Activated CD4-positive, alpha-beta T cell treated with anti-CD3 and anti-CD28 coated beads for 36 hours (primary cell): ENCODE results near the gene ZBTB24. TPM values are rescaled to one million over a fixed set of nuclear protein-coding genes. Genes with fewer than 3 reads are reported as not detected.

ENCODE experiments used
- ATAC-seq: fragments of 200-7000 bp; cut with Tn5 transposase; one replicate; pipeline ENCODE4 v1.10.0; 2021; ENCODE audit warnings: mild to moderate bottlenecking, moderate library complexity
- CTCF ChIA-PET: fragments of 350-600 bp; sonication (Branson Sonifier 250); formaldehyde crosslinking; loops from one replicate; lab custom pipeline; 2021; ENCODE audit warnings: antibody characterized with exemption; lab: Charles Lee
- POLR2A ChIA-PET: fragments of 350-600 bp; sonication (Branson Sonifier 250); formaldehyde crosslinking; loops from one replicate; lab custom pipeline; 2021; ENCODE audit warnings: antibody characterized with exemption, inconsistent platforms; lab: Charles Lee
- DNase-seq: peaks from one replicate; pipeline ENCODE4 v3.0.0-alpha.2; 2020
- H3K27ac Mint-ChIP-seq: one replicate; pipeline ENCODE4 v1.8.0; 2021; ENCODE audit warnings: mixed read lengths
- H3K27me3 Mint-ChIP-seq: one replicate; pipeline ENCODE4 v1.8.0; 2021; ENCODE audit warnings: mixed read lengths
- H3K36me3 Mint-ChIP-seq: one replicate; pipeline ENCODE4 v1.8.0; 2021; ENCODE audit warnings: low read depth, mixed read lengths
- H3K4me1 Mint-ChIP-seq: one replicate; pipeline ENCODE4 v1.8.0; 2021; ENCODE audit warnings: mixed read lengths
- H3K4me3 Mint-ChIP-seq: one replicate; pipeline ENCODE4 v1.8.0; 2021; ENCODE audit warnings: mild to moderate bottlenecking, moderate library complexity, mixed read lengths
- H3K9me3 Mint-ChIP-seq: one replicate; pipeline ENCODE4 v1.8.0; 2021; ENCODE audit warnings: low read depth, mixed read lengths
- intact Hi-C, 2 experiments: fragments of 100-400 bp; cut with DNase I in 1 of 2; cut with micrococcal nuclease in 1 of 2; formaldehyde crosslinking; loops; one replicate each; pipeline versions ENCODE4 v1.14.2 to v1.15.1; 2022 to 2024; cut with DNase I, micrococcal nuclease
- total RNA-seq, 2 experiments: library from RNA; stranded (reverse); gene quantifications; one replicate each; pipeline ENCODE4 v1.2.3, GENCODE V29; 2021

The ZBTB24 gene
- total RNA-seq, 2 experiments from 2014 or later: 12.0 to 14.7 TPM

DNA sequence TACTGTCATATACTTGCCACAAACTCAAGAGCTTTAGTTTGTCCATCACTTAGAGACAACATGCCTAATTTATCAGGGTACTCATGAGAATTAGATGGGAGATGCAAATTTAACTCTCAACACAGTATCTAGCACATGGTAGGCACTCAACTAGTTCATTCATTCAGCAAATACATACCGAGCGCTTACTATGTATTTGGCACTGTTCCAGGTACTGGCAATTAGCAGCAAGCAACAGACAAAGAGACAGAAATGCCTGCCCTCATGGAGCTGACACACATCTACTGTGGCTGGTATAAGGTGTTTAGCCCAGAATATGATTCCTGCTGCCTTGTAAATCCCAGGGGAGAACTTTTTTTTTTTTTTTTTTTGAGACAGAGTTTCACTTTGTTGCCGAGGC lies 32.2 kb downstream of the ZBTB24 start:
- no peaks in the 10 kb centered on the region for H3K27me3 Mint-ChIP-seq
- ChIA-PET POLR2A (interaction anchor here (0.6 kb wide), 1 partner anchor 9 kb away, joined by 3 read pairs; no protein-coding TSS in a partner anchor), CTCF (interaction anchor here (1.4 kb wide), 1 partner anchor 9 kb away, joined by 3 read pairs; no protein-coding TSS in a partner anchor)
- ATAC-seq (no peak), DNase-seq (no peak)
- peaks cover 30% of the 10 kb centered on the region for H3K4me1 Mint-ChIP-seq
- H3K9me3 Mint-ChIP-seq: no peaks in the 10 kb centered on the region
- no peak overlapping the region for H3K4me3 Mint-ChIP-seq
- intact Hi-C loops: no loop called here
- peak overlapping the region; percentile 3 for H3K27ac Mint-ChIP-seq
- peaks cover 4% of the 10 kb centered on the region for H3K36me3 Mint-ChIP-seq

DNA sequence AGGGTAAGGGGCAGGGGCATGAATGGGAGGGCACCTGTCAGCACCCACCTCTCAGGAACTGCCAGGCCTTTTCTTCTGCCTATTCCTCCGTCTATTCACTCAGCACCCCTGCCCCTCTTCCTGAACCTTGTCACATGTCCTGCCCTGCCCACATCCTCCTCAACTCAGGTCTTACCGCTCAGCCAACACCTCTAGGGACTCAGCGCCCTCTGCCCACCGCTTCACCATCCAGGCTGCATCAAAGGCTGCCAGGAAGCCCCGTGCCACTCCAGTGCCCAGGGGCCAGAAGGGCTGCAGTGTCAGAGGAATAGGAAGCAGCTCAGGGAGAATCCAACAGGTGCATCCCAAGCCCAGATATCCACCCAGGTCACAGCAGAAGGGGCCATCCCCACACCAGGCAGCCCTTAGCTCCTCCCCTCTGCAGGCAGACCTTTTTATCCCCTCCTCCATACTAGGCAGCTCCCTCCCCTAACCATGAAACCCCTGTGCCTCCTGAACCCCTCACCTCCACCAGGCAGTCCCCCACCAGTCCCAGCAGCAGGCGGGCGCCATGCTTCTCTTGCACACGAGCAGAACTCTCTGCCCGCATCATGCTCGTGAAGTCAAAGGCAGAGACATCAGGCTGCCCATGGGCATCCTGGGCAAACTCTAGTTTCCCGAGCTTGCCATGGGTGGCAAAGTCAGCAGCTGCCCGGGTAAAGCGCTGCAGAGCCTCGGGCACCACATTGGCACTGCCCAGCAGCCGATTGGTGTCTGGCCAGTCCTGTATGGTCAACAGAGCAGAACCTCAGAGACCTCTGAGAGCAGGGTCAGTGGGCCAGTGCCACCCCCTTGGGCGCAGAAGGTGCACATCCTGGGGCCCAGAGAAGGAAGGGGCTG lies 33.0 kb downstream of the ZBTB24 start:
- Mint-ChIP-seq H3K4me3 (no peak overlapping the region), H3K36me3 (peaks cover 10% of the 10 kb centered on the region), H3K9me3 (no peaks in the 10 kb centered on the region), H3K4me1 (peaks cover 28% of the 10 kb centered on the region), H3K27ac (no peak overlapping the region), H3K27me3 (no peaks in the 10 kb centered on the region)
- ChIA-PET POLR2A (interaction anchor here (0.6 to 1.0 kb wide), 3 partner anchors 9 to 76 kb away, joined by 3 to 5 read pairs (median 3); no protein-coding TSS in a partner anchor), CTCF (interaction anchor here (1.4 kb wide), 1 partner anchor 8 kb away, joined by 3 read pairs; no protein-coding TSS in a partner anchor)
- intact Hi-C loops: no loop called here
- peak; percentile 60 for ATAC-seq
- peak; percentile 43 for DNase-seq

DNA sequence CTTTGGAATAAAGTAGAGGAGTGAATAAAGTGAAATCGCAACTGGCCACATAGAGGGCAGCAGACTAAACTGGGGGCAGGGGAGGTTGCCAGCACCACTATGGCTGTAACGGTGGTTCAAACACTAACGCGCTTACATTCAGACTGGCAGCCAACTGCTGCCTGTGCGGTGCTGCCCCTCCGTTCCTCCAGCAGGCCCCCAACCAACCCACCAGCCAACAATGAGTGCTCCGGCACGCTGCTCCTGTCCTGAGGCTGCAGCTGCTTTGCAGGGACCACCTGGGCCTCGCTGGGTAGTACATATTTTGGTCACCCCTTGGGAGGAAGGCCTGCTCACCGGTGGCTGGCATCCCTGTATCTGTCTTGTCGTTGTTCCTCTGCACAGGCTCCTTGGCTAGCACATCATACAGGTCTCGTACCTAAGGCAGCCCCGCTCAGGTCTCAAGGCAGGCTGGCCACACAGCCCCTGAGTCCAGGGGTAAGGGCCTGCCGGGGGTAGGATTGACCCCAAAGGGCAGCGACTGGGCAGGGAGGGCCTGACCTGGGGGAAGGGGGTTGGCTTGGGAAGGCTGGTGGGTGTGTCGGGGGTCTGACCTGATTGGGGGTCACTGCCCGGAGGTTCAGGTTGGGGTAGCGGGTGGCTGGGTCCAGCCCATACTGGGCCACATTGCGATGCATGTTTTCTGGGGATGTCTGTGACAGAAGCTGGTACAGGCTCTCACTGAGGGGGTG lies 33.8 kb downstream of the ZBTB24 start:
- ATAC-seq (no peak), DNase-seq (no peak)
- Mint-ChIP-seq H3K9me3 (no peaks in the 10 kb centered on the region), H3K4me3 (no peak overlapping the region), H3K27me3 (no peaks in the 10 kb centered on the region), H3K27ac (no peak overlapping the region), H3K4me1 (peaks cover 24% of the 10 kb centered on the region), H3K36me3 (peaks cover 13% of the 10 kb centered on the region)
- ChIA-PET CTCF (interaction anchor here (0.6 to 1.2 kb wide), 2 partner anchors 20 to 22 kb away, joined by 3 read pairs; no protein-coding TSS in a partner anchor), POLR2A (interaction anchor here (0.6 to 1.0 kb wide), 2 partner anchors 22 to 76 kb away, joined by 3 to 5 read pairs; no protein-coding TSS in a partner anchor)
- intact Hi-C loops: no loop called here

- DNase-seq (no peak), ATAC-seq (no peak)
- ChIA-PET POLR2A (no interaction called here), CTCF (interaction anchor here (0.6 to 1.2 kb wide), 2 partner anchors 21 kb away, joined by 3 read pairs; no protein-coding TSS in a partner anchor)
- Mint-ChIP-seq H3K9me3 (no peaks in the 10 kb centered on the region), H3K4me3 (no peak overlapping the region), H3K27ac (peak overlapping the region; percentile 16), H3K4me1 (peaks cover 18% of the 10 kb centered on the region), H3K36me3 (peaks cover 13% of the 10 kb centered on the region), H3K27me3 (no peaks in the 10 kb centered on the region)
- intact Hi-C loops: no loop called here
These were observed 34.4 kb downstream of the ZBTB24 start for GRCh38 chr6:109448615-109449014.

GRCh38 chr6:109447878-109448555 lies 35.0 kb downstream of the ZBTB24 start:
- peaks cover 15% of the 10 kb centered on the region for H3K4me1 Mint-ChIP-seq
- no peak for DNase-seq
- intact Hi-C loops: no loop called here
- H3K9me3 Mint-ChIP-seq: no peaks in the 10 kb centered on the region
- ChIA-PET POLR2A (no interaction called here), CTCF (interaction anchor here (1.2 kb wide), 1 partner anchor 20 kb away, joined by 3 read pairs; no protein-coding TSS in a partner anchor)
- peak overlapping the region; percentile 17 for H3K27ac Mint-ChIP-seq
- H3K4me3 Mint-ChIP-seq: no peak overlapping the region
- no peaks in the 10 kb centered on the region for H3K27me3 Mint-ChIP-seq
- no peak for ATAC-seq
- H3K36me3 Mint-ChIP-seq: peaks cover 17% of the 10 kb centered on the region

GRCh38 chr6:109447087-109447486 lies 35.9 kb downstream of the ZBTB24 start:
- POLR2A ChIA-PET: no interaction called here
- Mint-ChIP-seq H3K4me1 (peaks cover 23% of the 10 kb centered on the region), H3K27ac (no peak overlapping the region), H3K9me3 (no peaks in the 10 kb centered on the region), H3K36me3 (peaks cover 22% of the 10 kb centered on the region), H3K27me3 (no peaks in the 10 kb centered on the region), H3K4me3 (no peak overlapping the region)
- DNase-seq (no peak), ATAC-seq (no peak)
- intact Hi-C loops: no loop called here
- CTCF ChIA-PET: no interaction called here

DNA sequence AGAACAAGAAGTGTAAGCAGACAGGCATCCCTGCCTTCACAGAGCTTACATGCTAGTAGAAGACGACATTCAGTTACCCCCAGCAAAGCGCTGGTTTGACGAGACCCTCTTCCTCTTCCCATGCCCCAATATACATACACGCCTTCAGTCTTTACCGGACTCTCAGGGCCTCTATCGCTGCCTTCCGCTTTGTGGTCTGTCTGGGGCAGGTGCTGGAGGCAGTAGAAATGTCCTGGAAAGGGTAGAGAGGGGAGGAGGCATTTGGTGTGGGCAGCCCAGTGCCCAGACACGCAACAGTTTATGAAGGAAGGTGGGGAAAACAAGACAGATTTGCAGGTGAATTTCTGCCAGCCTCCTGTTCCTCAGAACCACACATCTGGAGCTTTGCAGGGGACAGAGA lies 36.5 kb downstream of the ZBTB24 start:
- ChIA-PET POLR2A (no interaction called here), CTCF (interaction anchor here (0.6 kb wide), 1 partner anchor 19 kb away, joined by 3 read pairs; no protein-coding TSS in a partner anchor)
- intact Hi-C loops: no loop called here
- H3K27me3 Mint-ChIP-seq: no peaks in the 10 kb centered on the region
- peaks cover 24% of the 10 kb centered on the region for H3K36me3 Mint-ChIP-seq
- ATAC-seq (no peak), DNase-seq (no peak)
- no peaks in the 10 kb centered on the region for H3K9me3 Mint-ChIP-seq
- no peak overlapping the region for H3K4me3 Mint-ChIP-seq
- H3K27ac Mint-ChIP-seq: no peak overlapping the region
- H3K4me1 Mint-ChIP-seq: peaks cover 29% of the 10 kb centered on the region

GRCh38 chr6:109446072-109446471 lies 36.9 kb downstream of the ZBTB24 start:
- ChIA-PET POLR2A (no interaction called here), CTCF (interaction anchor here (0.6 kb wide), 1 partner anchor 23 kb away, joined by 4 read pairs; no protein-coding TSS in a partner anchor)
- Mint-ChIP-seq H3K36me3 (peaks cover 24% of the 10 kb centered on the region), H3K9me3 (no peaks in the 10 kb centered on the region), H3K27me3 (no peaks in the 10 kb centered on the region), H3K4me3 (no peak overlapping the region), H3K27ac (no peak overlapping the region), H3K4me1 (peaks cover 31% of the 10 kb centered on the region)
- ATAC-seq (no peak), DNase-seq (no peak)
- intact Hi-C loops: no loop called here

GRCh38 chr6:109445382-109445781 lies 37.6 kb downstream of the ZBTB24 start:
- Mint-ChIP-seq H3K4me1 (peaks cover 26% of the 10 kb centered on the region), H3K27me3 (no peaks in the 10 kb centered on the region), H3K27ac (no peak overlapping the region), H3K4me3 (no peak overlapping the region), H3K9me3 (no peaks in the 10 kb centered on the region), H3K36me3 (peaks cover 20% of the 10 kb centered on the region)
- ChIA-PET POLR2A (interaction anchor here (1.0 to 1.4 kb wide), 2 partner anchors 12 to 64 kb away, joined by 3 to 4 read pairs; no protein-coding TSS in a partner anchor), CTCF (interaction anchor here (0.6 kb wide), 1 partner anchor 24 kb away, joined by 4 read pairs; no protein-coding TSS in a partner anchor)
- intact Hi-C loops: no loop called here
- DNase-seq (no peak), ATAC-seq (no peak)

DNA sequence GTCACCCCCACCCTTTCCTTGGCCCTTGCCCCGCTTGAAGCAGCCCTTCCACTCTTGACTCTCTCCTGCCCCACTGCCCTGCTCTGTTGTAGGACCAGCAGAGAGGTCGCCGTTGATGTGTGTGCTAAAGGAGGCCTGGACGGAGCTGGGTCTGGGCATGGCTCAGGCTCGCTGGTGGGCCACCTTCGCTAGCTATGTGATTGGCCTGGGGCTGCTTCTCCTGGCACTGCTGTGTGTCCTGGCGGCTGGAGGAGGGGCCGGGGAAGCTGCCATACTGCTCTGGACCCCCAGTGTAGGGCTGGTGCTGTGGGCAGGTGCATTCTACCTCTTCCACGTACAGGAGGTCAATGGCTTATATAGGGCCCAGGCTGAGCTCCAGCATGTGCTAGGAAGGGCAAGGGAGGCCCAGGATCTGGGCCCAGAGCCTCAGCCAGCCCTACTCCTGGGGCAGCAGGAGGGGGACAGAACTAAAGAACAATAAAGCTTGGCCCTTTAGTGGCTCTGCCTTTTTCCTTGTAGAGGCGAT lies 39.5 kb downstream of the ZBTB24 start:
- ChIA-PET CTCF (interaction anchor here (0.6 to 3.2 kb wide), 5 partner anchors 10 to 98 kb away, joined by 3 to 25 read pairs (median 4); partner anchors contain the start of gene MICAL1), POLR2A (no interaction called here)
- no peak for ATAC-seq

More for the DNA sequence above, 39.5 kb downstream of the ZBTB24 start:
- no peaks in the 10 kb centered on the region for H3K27me3 Mint-ChIP-seq
- no peak overlapping the region for H3K27ac Mint-ChIP-seq
- intact Hi-C loops: loop anchor here (5.0 kb wide), 2 partner anchors 249 to 256 kb away; partner anchors contain the start of genes AK9 (in 2 of the 2) and FIG4 (in 2 of the 2)
- peaks cover 18% of the 10 kb centered on the region for H3K4me1 Mint-ChIP-seq
- no peaks in the 10 kb centered on the region for H3K9me3 Mint-ChIP-seq
- H3K36me3 Mint-ChIP-seq: peaks cover 20% of the 10 kb centered on the region
- no peak overlapping the region for H3K4me3 Mint-ChIP-seq
- DNase-seq: no peak
